Measurements from ENCODE around the gene MOXD1.
A peak's percentile ranks its signal among the peaks of the same experiment; 100 is the strongest.

The MOXD1 gene

DNA sequence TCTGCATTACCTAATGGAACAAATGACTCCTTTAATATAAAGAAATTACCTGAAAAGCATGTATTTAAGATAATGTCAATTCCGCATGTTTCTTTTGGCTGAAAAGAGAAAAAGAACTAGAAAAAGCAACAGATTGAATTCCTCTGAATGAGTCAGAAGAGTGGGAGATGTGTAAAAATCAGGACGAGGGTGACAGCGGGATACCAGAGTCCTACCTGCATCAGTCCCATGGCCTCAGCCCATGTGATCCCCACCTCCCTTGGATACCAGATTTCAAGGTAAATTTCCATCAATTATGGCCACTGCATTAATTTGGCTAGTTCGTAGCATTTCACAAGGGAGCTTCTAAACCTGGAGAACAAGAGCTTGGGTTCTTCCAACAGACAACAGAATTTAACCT lies 10.0 kb upstream of the MOXD1 start:
- TF ChIP-seq, protein P1, sequence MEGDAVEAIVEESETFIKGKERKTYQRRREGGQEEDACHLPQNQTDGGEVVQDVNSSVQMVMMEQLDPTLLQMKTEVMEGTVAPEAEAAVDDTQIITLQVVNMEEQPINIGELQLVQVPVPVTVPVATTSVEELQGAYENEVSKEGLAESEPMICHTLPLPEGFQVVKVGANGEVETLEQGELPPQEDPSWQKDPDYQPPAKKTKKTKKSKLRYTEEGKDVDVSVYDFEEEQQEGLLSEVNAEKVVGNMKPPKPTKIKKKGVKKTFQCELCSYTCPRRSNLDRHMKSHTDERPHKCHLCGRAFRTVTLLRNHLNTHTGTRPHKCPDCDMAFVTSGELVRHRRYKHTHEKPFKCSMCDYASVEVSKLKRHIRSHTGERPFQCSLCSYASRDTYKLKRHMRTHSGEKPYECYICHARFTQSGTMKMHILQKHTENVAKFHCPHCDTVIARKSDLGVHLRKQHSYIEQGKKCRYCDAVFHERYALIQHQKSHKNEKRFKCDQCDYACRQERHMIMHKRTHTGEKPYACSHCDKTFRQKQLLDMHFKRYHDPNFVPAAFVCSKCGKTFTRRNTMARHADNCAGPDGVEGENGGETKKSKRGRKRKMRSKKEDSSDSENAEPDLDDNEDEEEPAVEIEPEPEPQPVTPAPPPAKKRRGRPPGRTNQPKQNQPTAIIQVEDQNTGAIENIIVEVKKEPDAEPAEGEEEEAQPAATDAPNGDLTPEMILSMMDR (IDR thresholded peaks at IDR 0.05; ENCODE audit: borderline replicate concordance, insufficient read depth, low read depth, low read length), result no peak

DNA sequence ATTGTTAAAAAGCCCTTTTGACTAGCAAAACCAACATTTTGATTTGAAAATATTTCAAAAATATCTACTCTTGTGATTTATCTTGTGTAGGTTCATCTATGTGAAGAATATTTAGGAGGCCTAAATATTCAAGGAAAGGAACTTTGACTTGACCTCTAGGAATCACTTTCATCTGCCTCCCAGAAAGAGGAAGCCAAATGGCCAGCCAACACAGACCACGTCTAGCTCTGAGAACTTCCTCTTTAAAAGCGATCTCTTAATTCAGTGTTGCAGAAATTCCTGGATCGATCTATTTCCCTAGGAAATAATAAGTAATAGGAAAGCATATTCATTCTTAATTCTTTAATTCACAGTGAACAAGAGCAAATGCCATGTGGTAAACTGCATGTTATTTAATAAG lies 9.6 kb upstream of the MOXD1 start:
- no peak overlapping the region for H3K4me3 ChIP-seq (ENCODE audit: low read depth, low read length)
- TF ChIP-seq, protein P1 (IDR thresholded peaks at IDR 0.05; ENCODE audit: borderline replicate concordance, insufficient read depth, low read depth, low read length), result no peak

More for the DNA sequence above, 10.0 kb upstream of the MOXD1 start:
- no peak overlapping the region for H3K4me3 ChIP-seq (ENCODE audit: low read depth, low read length)

DNA sequence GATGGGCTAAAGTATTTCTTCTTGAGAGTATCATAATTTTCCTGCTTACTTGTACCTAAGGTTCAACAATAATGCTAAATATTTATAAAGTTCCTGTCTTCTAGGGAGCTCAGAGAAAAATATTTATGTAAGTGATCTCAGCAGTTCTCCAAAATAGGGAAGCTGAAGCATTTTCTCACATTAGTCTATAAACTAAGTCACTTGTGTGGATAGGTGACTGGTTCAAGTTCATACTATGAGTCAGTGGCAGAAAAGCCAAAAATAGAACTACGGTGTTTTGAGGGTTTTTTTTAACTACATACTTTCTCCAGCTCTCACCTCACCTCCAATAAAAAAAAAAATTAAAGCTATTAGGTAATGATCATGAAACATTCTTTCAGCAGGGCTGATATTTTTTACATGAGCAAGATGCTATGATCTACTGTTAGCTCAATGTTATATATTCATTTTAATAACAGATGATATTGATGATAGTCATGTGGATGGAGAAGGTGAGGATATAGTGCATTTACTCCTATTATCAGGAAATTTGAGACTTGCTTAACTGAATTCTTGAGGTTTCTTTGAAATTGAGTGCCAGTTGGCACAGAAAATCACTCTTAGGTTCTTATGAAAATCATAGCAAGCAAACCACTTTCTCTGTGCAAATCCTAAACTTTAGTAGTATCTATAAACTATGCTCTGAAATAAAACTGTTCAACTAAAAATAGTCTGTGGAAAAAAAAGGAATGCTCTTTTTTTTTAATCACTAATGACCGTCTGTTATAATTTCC lies 4.1 kb upstream of the MOXD1 start:
- H3K4me3 ChIP-seq (ENCODE audit: low read depth, low read length), result no peak overlapping the region
- TF ChIP-seq, protein P1 (IDR thresholded peaks at IDR 0.05; ENCODE audit: borderline replicate concordance, insufficient read depth, low read depth, low read length), result no peak

DNA sequence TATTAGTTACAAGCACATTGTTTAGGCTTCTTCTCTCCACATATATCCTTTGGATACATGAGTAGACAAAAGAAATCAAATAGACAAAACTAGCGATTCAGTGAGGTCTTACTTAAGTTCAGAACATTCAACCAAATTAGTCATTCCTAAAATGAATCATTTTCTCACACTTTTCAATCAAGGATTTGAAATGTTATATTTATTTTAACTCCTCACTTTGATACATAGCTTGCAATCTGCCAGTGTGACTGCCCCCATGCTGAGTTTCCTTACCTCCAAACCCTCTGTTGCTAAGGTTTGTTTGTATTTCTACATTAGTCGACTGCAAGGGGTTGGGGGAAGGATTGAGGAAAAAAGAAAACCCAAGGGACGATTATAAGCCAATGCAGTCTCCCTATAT lies 3.5 kb upstream of the MOXD1 start:
- no peak overlapping the region for H3K4me3 ChIP-seq (ENCODE audit: low read depth, low read length)
- TF ChIP-seq, protein P1 (IDR thresholded peaks at IDR 0.05; ENCODE audit: borderline replicate concordance, insufficient read depth, low read depth, low read length), result no peak

DNA sequence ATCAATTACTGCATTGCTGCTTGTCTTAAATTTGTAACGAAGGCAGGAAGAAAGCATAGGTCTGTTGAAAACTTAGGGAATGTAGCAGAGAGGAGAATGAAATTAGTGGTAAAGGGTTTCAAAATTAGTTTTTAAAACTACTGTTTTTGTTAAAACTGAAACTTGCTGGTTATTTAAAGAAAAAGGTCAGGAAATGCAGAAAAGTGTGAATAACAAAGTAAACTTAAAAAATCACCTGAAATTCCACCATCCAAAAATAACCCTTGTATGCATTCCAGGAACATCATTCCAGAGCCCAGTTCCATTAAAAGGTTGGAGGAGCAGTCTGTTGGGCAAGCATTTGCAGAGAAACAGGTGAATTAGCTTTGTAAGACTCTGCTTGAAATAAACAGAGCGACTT lies 3.1 kb upstream of the MOXD1 start:
- TF ChIP-seq, protein P1 (IDR thresholded peaks at IDR 0.05; ENCODE audit: borderline replicate concordance, insufficient read depth, low read depth, low read length), result no peak
- no peak overlapping the region for H3K4me3 ChIP-seq (ENCODE audit: low read depth, low read length)

DNA sequence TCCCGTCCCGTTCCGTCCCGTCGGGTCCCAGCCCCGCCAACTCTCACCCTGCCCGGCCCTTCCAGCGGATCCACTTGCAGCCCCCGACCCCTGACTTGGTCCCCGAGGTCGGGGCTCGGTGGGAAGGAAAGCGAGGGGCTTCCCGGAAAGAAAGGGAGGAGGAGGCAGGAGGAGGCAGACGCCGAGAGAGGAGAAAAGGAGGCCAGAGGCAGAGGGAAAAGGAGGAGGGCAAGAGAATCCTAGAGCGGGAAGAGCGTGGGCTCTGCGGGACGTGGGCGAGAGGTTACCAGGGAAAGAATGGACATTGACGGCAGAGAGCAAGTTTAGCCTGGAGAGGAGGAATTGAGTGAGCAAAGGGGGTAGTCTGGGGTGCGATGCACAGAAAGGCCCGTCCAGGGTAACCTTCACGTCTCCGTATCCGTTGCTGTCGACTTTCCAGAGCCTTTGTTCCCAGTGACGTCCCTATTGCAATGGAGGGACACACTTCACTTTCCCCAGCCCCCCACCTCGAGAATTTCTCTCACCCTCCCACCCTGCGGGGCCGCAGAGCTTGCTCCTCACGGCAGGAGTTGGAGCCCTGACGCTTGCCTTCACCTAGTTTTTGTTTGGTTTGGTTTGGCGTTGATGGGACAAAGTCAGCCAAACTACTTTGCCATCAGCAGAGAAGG lies 477 bp upstream of the MOXD1 start:
- peak overlapping the region; percentile 54 for H3K4me3 ChIP-seq (ENCODE audit: low read depth, low read length)
- TF ChIP-seq, protein P1 (IDR thresholded peaks at IDR 0.05; ENCODE audit: borderline replicate concordance, insufficient read depth, low read depth, low read length), result no peak

DNA sequence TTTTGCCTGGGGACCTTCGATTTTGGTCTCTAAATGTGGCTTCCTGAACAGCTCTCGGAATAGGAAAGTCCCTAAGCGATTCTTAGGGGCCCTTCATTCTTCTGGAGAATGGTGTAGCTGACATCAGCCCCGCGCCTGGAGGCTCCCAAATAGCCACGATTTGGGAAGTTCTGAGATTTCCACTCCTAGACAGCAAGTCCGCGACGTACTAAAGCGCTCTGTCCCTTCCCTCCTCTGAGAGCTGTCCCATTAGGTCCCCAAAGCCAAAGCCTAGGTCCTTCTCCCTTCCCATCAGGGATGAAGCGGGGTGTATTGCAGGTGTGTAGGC lies 756 bp downstream of the MOXD1 start:
- TF ChIP-seq, protein P1 (IDR thresholded peaks at IDR 0.05; ENCODE audit: borderline replicate concordance, insufficient read depth, low read depth, low read length), result no peak
- no peak overlapping the region for H3K4me3 ChIP-seq (ENCODE audit: low read depth, low read length)

Measured in GM12875 (cell line).